Suprapubic skin (tissue), 4 donors: ENCODE measurements around the gene CD96.

Source experiments
- POLR2A ChIP-seq, 2 donors: fragments of 450-650 bp; IDR thresholded peaks; one replicate each; pipeline ENCODE4 v1.6.1; 2017; ENCODE audit warnings: antibody characterized with exemption in 2 of 2, mild to moderate bottlenecking in 2 of 2, moderate library complexity in 2 of 2
- POLR2AphosphoS5 ChIP-seq, 3 donors: sonication (generic); formaldehyde crosslinking; IDR thresholded peaks; one replicate each; pipeline ENCODE4 v1.6.1; 2017; ENCODE audit warnings: antibody characterized with exemption in 3 of 3

GRCh38 chr3:111653766-111654165 lies 111.8 kb downstream of the CD96 start:
- TF ChIP-seq POLR2AphosphoS5 (IDR thresholded peaks at IDR 0.05) (no peak), POLR2A (IDR thresholded peaks at IDR 0.05) (no peak)
